ELR (cell line): Measurements from ENCODE around the gene PGAP1.

Source experiments
- DNase-seq: peaks from one replicate; pipeline ENCODE4 v3.0.0-alpha.2; 2015; ENCODE audit warnings: low read depth

PGAP1 gene

GRCh38 chr2:196792865-196793264, 133.6 kb downstream of the PGAP1 start:
- DNase-seq = no peak

- DNase-seq = peak; percentile 82
These were observed 142.9 kb downstream of the PGAP1 start for GRCh38 chr2:196783431-196784094.
